T-helper 9 cell (primary cell): ENCODE results near the gene FBXW10.
"Not testable (repeated sequence)": the region's sequence is repeated elsewhere in the genome, so short reads cannot be mapped to it uniquely, and the experiment has no call there.

Experiments
- DNase-seq: peaks from one replicate; pipeline ENCODE4 v3.0.0-alpha.2; 2020
- total RNA-seq, 2 donors: gene quantifications; one replicate each; lab custom pipeline; 2026; lab: John Stamatoyannopoulos, UW

Gene FBXW10, protein sequence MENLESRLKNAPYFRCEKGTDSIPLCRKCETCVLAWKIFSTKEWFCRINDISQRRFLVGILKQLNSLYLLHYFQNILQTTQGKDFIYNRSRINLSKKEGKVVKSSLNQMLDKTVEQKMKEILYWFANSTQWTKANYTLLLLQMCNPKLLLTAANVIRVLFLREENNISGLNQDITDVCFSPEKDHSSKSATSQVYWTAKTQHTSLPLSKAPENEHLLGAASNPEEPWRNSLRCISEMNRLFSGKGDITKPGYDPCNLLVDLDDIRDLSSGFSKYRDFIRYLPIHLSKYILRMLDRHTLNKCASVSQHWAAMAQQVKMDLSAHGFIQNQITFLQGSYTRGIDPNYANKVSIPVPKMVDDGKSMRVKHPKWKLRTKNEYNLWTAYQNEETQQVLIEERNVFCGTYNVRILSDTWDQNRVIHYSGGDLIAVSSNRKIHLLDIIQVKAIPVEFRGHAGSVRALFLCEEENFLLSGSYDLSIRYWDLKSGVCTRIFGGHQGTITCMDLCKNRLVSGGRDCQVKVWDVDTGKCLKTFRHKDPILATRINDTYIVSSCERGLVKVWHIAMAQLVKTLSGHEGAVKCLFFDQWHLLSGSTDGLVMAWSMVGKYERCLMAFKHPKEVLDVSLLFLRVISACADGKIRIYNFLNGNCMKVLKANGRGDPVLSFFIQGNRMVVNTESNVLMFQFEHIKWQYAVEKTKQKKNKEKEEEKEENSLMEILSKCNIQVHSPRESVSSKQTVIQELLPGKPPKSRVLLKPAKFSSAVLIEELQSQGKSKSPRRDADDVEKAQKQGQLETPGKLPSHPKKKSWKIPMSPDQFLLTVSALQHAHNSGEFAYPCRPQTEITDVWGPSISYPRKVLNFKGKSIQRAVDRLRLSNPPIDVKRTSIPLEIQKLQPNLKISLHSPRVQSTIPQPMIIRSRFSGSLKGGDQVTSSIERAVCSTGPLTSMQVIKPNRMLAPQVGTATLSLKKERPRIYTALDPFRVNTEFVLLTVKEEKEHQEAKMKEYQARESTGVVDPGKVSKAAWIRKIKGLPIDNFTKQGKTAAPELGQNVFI
- total RNA-seq: 0 reads per million in 2 donors

DNA sequence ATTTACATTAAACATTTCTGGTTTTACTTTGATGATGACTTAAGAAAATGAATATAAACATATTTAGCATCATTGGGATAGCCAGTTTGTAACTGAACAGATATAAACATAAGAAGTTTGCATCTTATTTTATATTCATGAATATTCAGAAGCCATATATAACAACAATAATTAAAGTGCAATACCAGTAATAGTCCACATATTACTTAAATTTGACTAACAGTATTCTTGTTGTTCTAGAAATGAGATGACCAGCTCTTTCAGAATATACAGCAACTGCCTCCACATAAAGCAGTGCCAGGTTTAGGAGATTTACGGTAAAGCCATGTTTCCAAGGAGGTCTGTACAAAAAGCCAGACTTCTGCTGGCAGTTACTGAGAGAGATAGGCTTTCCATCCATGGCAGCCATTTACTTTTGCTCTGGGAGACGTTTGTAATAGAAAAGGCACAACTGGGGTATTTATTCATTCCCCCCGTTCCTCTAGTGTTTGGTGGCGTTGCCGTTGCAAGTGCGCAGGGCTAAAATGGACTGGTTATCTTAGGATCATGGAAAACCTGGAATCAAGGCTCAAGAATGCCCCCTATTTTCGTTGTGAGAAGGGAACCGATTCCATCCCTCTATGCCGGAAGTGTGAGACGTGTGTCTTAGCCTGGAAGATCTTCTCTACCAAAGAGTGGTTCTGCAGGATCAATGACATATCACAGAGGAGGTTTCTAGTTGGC, at the start of gene FBXW10:
TSS of gene FBXW10 (plus strand) at position 356 of the 723 bp plus-strand sequence. CDS start at position 547, 191 bp downstream.
- not testable (repeated sequence) for DNase-seq

DNA sequence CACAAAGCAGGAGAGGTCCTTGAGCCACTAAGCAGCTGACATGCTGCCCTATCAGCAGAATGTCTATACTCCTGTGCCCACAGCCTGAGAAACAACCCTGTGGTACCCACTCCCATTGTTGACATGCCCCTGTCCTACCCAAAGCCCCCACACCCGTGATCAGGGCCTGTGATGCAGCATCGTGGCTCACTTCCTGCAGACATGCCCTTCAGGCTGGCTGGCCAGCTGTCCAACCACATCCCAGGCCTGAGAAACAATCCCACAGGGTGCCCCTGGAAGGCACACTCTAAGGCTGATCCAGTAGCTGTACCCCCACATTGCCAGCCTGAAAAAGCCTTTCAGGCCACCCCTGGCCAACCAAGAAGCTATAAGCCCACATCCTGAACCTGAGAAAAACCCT, 48.7 kb upstream of the FBXW10 start:
- not testable (repeated sequence) for DNase-seq

DNA sequence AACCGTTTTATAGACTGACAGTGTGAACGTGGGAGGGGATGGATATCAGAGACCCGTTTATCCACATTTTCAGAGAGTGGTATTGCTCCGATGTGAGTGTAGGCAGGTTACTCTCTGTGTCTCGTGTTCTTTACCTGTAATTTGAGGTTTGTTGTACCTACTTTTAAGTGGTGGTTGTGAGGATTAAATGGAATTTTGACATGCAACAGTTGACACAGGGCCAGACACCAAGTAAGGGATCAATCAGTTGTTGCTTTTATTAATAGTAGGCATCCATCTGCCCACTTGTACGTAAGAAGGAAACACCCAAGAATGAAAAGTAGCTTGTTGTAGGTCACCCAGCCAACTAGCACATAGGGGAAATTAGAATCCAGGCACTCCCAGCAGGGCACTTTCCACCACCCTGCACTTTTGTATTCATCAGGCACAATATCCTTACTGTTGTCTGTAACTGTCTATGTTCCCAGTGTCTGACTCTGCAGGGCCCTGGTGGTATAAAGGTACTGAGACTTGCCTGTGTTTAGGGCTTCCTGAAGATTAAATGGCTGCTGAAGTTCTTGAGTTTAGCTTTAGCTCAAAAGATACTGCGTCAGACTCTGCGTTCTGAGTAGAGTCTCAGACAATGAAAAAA, 45.3 kb upstream of the FBXW10 start:
- not testable (repeated sequence) for DNase-seq

DNA sequence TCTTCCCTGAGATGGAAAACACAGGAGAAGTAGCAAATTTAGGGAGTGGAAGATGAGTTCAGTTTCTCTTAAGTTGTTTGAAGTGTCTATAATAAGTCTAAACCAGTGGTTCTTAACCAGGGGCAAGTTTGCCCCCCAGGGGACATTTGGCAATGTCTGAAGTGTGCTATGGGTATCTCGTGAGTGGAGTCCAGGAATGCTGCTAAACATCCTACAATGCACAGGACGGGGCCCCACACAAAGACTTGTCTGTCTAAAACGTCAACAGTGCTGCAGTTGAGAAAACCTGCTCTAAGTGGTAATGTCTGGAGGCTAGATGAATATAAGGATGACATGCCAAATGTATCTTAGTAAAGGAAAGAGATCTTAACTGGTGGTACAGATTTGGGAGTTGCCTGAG, 37.9 kb upstream of the FBXW10 start:
- not testable (repeated sequence) for DNase-seq

DNA sequence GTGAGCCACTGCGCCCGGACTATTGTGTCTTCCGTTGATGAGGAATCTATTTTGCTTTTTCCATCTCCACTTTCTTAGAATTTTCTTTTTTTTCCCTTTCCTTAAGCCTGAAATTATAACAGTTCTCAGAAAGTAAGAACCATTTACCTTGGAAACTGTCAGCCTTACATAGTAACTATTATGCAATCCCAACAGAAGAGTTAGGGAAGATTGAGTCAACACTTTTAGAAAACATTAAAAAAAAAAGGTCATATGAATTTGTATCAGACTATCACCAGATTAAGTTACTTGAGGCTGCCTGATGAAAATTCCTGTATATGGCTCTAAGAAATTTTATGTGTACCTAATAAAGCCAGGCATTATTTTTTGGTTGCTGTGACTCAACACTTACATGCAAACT, 35.6 kb upstream of the FBXW10 start:
- DNase-seq: not testable (repeated sequence)

DNA sequence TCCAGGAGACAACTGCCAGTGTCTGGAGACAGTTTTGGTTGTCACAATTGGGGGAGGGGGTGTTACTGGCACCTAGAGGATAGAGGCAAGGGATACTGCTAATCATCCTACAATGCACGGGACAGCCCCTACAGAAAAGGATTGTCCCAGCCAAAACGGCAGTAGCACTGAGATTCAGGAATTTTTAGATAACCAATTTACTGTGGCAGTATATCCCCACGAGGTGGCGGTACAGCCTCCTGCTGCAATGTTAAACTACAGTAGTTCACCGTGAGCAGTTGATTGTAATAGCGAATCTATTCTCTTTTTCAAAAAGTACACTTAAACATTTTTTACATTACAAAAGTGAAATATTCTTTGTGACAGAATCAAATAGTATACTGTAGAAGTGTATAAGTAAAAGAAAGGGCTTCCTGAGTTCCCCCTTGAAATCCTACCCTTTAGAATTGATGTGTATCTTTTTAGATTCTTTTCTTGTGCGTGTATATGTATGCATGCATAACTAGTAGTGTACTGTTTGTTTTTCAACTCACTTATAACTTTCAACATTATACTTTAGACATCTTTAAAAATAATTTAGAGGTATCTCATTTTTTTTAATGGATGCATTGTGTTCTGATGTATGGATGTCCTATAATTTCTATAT, 31.4 kb upstream of the FBXW10 start:
- DNase-seq: peak; percentile 50

DNA sequence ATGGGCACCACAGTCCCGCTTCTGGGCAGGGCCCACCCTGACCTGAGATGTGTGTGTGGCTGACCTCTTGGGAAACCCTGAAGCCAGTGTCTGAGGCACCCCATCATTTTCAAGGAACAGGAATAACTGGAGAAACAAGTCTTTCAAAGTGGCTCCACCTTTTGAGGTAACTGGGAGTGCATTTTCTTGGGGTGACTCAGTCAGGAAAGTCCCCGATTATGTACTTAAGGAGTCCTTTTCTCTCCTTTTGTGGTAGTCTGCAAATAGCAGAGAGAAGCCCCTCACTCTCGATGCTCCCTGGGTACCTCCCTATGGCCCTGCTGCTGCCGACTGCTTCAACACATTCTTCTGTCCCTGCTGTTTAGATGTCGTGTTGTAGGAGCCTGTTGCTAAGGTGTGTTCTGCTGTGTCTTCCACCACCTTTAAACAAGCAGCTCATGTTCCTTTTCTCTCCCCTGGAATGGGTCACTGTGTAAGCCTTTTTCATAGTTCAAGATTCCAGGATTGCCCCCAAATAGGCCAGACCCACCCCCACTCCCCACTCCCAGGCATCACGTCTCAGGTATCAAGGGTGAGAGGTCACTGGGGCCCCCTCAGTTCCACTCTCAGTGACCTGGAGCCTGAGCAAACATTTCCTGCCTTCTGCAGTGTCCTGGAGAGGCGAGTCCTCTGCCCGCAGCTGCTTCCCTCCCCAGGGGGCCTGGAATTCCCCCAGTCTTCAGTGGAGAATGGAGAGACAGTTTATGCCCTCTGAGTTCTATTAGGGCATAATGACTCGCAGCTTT, 25.0 kb upstream of the FBXW10 start:
- DNase-seq: not testable (repeated sequence)

DNA sequence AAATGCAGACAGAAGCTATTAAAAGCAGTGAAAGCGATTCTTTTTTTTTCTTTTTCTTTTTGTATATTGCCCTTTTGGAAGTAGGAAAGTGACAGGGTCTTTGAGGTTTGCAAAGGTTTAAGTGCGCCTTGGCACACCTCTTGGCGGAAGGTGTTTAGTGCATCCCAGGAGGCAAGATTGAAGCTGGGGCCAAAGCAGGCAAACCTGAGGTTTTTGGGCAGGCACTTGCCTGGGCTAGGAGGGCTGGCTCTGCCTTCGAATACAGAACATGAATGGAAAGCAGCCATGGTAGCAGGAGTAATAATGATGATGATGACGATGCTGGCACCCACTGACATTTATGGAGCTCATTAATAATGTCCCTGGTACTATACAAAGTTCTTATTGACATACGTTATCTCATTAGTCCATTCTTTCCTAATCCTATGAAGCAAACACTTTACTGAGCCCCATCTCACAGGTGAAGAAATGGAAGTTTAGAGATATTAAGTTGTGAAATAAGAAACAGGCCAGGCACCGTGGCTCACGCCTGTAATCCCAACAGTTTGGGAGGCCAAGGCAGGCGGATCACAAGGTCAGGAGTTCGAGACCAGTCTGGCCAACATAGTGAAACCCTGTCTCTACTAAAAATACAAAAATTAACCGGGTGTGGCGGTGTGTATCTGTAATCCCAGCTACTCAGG, 24.3 kb upstream of the FBXW10 start:
- DNase-seq: not testable (repeated sequence)

DNA sequence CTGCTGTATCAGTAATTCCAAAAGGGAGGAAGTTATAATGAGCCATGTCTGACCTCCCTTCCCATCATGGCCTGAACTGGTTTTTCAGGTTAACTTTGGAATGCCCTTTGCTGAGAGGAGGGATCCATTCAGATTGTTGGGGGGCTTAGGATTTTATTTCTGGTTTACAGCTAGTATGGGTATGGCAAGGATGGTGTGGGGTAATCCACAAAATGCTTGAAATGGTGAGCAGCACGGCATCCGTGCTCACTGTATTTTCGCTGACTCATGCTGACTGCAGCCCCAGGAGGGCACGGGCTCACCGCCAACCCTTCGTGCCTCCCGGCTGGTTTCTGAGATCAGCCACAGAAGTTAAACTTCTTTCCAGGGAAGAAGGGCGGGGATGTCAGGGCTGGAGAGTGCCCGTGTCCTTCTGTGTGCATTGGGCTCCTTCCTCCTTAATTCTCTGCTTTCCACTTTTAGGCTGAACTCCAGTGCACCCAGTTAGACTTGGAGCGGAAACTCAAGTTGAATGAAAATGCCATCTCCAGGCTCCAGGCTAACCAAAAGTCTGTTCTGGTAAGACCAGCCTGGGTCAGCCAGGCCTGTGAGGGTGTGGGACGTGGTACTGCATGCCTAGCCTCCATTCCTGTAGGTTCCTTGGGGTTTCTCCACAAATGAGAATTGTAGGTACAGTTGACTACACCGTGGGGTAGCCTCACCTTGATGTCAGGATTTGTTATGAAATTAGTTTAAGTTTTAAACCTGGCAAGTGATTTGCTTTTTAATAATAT, 21.9 kb upstream of the FBXW10 start:
- DNase-seq: not testable (repeated sequence)

DNA sequence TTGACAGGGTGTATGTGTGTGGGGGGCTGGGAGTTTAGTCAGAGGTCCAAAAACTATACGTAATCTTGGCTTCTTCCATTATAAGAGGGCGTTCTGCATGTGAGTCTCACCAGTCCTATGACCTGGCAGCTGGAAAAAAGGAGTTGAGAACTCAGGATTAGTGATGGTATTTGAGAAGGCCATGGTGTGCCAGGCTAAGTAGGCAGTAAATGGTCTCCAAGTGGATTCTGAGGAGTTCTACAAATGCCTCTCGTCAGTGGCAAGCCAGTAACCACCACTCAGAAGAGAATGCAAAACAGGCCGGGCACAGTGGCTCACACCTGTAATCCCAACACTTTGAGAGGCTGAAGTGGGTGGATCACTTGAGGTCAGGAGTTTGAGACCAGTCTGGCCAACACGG, 21.2 kb upstream of the FBXW10 start:
- DNase-seq: not testable (repeated sequence)

DNA sequence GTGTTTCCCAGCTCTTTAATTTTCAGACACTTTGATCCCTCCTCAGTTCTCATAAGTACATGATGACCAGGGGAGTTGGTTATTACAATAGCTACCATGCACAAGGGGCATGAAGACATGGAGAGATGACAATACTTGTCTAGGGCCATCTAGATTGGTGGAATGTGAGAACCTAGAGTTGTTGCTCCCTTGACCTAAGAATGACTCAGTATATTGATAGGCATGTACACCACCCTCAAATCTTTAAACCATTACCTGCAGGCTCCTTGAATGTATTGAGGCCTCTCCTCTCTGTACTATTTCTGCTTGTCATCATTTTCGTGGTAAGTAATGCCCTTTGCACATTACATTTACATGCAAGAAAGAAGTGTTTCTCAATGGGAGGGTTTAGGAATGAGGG, 20.3 kb upstream of the FBXW10 start:
- DNase-seq: not testable (repeated sequence)

DNA sequence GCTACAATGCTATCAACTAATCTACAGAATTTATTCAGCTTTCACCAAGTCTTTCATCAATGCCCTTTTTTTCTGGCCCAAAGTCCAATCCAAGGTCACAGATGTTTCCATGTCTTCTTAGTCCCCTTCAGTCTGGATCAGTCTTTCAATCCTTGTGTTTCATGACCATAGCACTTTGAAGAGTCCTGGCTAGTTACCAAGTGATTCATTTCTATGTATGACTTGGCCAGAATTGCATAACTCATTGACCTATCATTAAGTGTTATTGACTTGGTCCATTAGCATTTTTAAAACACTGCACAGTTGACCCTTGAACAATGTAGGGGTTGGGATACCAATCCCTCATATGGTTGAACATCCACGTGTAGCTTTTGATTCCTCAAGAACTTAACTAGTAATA, 11.4 kb upstream of the FBXW10 start:
- DNase-seq: not testable (repeated sequence)

DNA sequence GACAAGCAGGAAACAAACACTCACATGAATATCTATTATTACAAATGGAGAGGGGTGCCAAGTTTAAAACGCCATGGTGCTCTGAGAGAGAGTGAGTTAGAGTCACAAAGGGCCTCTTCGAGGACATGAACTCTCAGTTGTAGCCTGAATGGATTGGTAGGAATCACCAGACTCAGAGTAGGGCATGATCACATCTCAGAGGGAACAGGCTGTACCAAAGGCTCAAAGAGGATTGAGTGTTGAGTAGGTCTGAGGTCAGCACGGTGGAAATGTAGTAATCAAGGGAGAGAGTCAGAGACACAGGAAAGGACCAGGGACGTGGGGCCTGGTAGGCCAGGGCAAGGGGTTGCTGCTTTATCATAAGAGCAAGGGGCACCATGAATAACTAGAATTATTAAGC, 10.5 kb upstream of the FBXW10 start:
- DNase-seq: not testable (repeated sequence)

DNA sequence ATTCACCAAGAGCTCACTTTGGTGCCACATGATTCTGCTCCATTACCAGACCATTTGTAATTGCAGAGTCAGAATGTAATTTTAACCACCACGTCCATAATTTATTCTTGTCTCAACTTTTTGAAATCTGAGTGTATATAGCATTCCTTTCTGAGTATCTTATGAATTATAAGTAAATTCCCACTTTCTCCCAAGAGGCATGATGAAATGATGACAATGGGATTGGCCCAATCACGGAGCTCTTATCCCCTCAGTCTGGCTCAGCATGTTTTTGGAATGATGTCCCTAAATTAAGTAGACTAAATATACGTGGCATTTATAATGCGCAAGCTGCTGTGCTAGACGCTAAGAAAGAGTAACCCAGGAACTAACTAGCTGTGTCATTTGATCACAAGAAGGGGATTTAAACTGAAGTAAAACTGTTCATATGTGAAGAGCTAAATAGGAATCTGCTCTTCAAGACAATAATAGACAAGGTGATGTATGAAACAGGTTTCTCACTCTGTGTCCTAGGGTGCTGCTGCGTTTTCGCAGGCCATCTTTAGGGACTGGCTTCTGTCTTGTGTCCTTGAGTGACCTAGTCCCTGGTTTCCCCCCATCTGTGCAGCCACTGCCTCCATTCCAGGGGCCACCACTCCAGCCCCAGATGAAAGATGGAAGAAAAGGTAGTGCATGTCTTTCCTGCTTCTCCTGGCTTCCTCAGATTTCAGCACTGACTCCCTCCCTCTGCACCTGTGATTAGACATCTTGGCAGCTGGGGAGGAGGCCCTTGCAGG, 4.0 kb upstream of the FBXW10 start:
- DNase-seq: not testable (repeated sequence)

DNA sequence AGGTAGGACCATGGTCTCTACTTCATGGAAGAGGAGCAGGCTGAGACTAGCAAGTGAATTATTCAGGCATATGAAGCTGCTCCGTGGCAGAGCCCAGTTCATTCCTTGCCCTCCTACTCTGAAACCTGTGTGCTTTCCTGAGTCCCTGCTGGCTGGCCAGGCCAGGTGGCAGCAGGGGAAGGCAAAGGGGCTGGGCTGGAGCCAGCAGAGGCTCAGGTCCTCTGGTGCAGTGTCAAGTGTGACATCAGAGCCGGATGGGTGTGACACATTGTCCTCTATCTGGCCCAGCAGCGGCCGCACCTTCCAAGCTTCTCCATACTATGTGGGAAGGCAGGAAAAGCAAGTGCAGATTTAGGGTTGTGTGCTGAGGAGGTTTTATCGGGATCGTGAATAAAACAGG, 2.6 kb upstream of the FBXW10 start:
- not testable (repeated sequence) for DNase-seq

DNA sequence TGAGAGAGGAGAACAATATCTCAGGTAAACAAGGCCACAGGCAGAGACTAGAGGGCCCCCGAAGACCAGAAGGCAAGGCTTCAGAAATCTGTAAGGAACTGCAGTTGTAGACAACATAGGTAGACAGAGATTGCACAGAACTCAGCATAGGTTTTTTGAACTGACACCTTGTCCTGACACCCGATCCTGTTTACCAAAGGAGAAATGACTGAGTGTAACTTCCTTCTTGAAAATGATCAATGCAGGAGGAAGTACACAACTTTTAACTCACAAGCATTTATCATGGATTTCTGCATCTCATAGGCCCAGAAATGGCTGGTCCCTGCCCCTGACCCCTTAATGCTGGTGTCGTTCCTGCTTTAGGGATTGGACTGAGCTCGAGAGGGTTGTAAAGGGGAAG, 872 bp downstream of the FBXW10 start:
- not testable (repeated sequence) for DNase-seq

DNA sequence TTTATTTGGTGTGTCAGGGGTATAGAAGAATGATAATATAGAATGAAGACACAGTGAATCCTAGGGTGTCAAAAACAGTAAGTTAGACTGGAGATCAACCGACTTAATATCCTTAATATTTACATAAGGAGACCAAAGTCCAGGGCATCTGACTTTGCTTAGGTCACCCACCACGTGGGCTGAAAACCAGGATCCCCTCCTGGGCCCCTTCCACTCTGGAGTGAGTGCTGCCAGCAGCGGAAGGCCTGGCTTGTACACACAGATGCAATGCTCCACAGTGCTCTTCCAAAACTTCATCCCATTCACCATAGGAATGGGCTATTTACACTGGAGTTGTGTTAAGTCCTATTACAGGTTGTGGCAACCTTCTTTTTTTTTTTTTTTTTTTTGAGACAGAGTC, 2.7 kb downstream of the FBXW10 start:
- not testable (repeated sequence) for DNase-seq

DNA sequence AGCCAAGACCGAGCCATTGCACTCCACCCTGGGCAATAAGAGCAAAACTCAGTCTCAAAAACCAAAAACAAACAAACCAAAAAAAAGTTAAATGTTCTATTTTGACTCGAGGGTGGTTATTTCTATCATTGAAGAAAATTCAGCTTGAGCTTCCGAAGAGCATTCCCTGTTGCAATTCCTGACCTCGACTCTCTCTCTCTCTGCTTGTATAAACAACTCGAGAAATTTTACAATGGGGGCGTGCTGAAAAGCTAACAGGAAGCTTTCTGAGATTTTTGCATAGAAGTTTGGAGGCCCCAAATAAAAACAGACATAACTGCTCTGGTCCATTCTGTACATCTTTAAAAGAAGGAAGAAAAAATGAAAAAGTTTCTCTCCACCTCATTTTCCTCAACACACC, 3.6 kb downstream of the FBXW10 start:
- DNase-seq: not testable (repeated sequence)
